OCI-LY3 (cell line): ENCODE results near the gene KLHL34.

Experiments used
- H2AFZ ChIP-seq: fragments of 200-600, 300-600 bp; shearing (Covaris generic); 2 replicates; pipeline ENCODE4 v1.6.0; 2014; ENCODE audit warnings: antibody characterized with exemption, low read depth, low read length
- H3K27ac ChIP-seq: fragments of 200-600, 300-600 bp; sonication (generic); 2 replicates; pipeline ENCODE4 v1.5.1; 2014; ENCODE audit warnings: mild to moderate bottlenecking, low read length, moderate library complexity, mixed read lengths
- H3K27me3 ChIP-seq: fragments of 200-600, 300-600 bp; sonication (generic); 2 replicates; pipeline ENCODE4 v1.6.1; 2014; ENCODE audit warnings: low read depth, low read length, mixed read lengths
- H3K36me3 ChIP-seq: fragments of 200-600, 300-600 bp; sonication (generic); replicated peaks from 2 replicates; pipeline ENCODE3; 2014; ENCODE audit warnings: low read depth, low read length, mixed read lengths
- H3K4me1 ChIP-seq: fragments of 300-600, 200-600 bp; sonication (generic); 2 replicates; pipeline ENCODE4 v1.6.1; 2014; ENCODE audit warnings: low read length, mixed read lengths
- H3K4me2 ChIP-seq: fragments of 200-600, 300-600 bp; sonication (generic); 2 replicates; pipeline ENCODE4 v1.6.1; 2014; ENCODE audit warnings: low read length, mixed read lengths
- H3K4me3 ChIP-seq: fragments of 300-600, 200-600 bp; sonication (generic); 2 replicates; pipeline ENCODE4 v1.5.1; 2014; ENCODE audit warnings: antibody characterized with exemption, mild to moderate bottlenecking, low read length, moderate library complexity
- H3K79me2 ChIP-seq: fragments of 300-600, 200-600 bp; shearing (Covaris generic); 2 replicates; pipeline ENCODE4 v1.6.1; 2014; ENCODE audit warnings: mild to moderate bottlenecking, low read length, mixed read lengths
- H3K9ac ChIP-seq: fragments of 300-600, 200-600 bp; shearing (Covaris generic); 2 replicates; pipeline ENCODE4 v1.6.0; 2014; ENCODE audit warnings: mild to moderate bottlenecking, low read length, moderate library complexity
- H3K9me3 ChIP-seq: fragments of 200-600, 300-600 bp; shearing (Covaris generic); 2 replicates; pipeline ENCODE4 v1.6.1; 2014; ENCODE audit warnings: low read length, mixed read lengths; ENCODE audit not compliant: insufficient read depth
- H4K20me1 ChIP-seq: fragments of 200-600, 300-600 bp; sonication (generic); 2 replicates; pipeline ENCODE4 v1.6.1; 2016; ENCODE audit warnings: low read length, mixed read lengths; ENCODE audit not compliant: insufficient read depth
- EZH2phosphoT487 ChIP-seq: fragments of 200-600 bp; shearing (Covaris generic); IDR thresholded peaks from 2 replicates; pipeline ENCODE4 v1.6.1; 2018; ENCODE audit warnings: antibody characterized with exemption, mixed run types, low read depth
- TF ChIP-seq, protein P1 (sequence below): fragments of 200-600, 300-600 bp; sonication (generic); IDR thresholded peaks from 2 replicates; pipeline ENCODE4 v1.5.1; 2014; ENCODE audit warnings: antibody characterized with exemption, low read length, low read depth

Gene KLHL34

DNA sequence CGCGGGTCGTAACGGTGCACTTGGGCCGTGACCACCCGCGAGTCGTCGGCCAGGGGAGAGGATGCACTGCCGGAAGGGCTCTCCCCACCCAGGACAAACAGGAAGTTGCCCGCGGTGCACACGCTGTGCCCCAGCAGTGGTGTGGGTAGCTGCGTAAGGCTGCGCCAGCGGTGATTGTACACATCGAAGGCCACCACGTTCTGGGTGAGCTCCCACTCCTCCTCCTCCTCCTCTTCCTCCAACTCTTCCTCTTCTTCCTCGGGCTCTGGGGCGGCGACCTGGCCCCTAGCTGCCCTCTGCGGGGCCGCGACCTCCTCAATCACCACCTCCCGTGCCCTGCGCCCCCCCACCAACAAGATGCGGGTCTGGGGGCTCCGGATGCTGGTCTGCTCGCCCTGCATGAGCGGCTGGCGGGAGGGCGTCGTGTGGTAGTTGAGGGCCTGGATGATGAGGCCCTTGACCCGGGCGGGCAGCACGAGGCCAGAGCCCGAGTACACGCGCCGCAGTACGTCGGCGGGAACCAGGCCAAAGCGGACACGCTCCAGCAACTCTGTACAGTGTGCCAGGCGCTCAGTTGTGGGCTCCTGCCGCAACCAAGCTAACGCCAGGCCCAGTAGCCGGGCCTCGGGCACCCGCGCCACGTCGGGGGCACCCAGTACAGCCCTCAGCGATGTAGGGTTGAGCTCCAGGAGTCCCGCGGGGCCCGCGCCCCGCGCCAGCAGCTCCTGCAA is 1.4 kb downstream of the KLHL34 start:
- no peaks in the 10 kb centered on the region for H3K27me3 ChIP-seq
- no peak overlapping the region for H3K4me3 ChIP-seq

DNA sequence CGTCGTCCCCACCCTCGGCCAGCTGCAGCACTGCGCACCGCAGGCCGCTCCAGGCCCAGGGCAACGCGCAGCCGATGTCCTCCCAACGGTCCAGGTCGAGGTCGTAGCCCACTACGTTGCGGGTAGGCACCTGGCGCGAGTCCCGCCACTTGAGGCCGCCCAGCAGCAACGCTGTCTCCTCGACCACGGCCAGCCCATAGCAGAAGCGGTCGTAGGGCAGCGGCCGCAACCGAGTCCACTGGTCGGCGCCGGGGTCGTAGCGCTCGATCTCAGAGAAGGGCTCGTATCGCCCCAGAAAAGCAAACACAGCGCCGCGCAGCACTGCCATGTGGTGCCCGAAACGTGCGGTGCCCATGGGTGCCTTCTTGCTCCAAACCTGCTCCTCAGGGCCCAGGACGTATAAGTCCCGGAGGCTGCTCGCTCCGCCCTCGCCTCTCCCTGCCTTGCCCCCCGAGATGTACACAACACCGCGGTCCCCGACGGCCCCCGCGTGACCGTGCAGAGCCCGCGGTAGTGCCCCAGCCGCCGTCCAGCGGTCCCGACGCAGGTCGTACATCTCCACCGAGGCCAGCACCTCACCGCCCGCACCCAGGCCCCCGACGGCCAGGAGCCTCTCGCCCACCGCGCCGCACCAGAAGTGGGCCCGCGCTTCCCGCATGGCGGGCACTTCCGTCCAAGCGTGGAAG is 2.1 kb downstream of the KLHL34 start:
- H3K9me3 ChIP-seq: no peaks in the 10 kb centered on the region
- no peak overlapping the region for H3K4me3 ChIP-seq
- no peaks in the 10 kb centered on the region for H3K4me1 ChIP-seq
- H3K27me3 ChIP-seq: no peaks in the 10 kb centered on the region
- H3K36me3 ChIP-seq: peaks cover 6% of the 10 kb centered on the region
- no peak overlapping the region for H2AFZ ChIP-seq
- no peak overlapping the region for H3K27ac ChIP-seq
- H3K4me2 ChIP-seq: no peak overlapping the region
- H3K9ac ChIP-seq: no peak overlapping the region
- no peaks in the 10 kb centered on the region for H4K20me1 ChIP-seq
- no peaks in the 10 kb centered on the region for H3K79me2 ChIP-seq
- TF ChIP-seq, protein P1, sequence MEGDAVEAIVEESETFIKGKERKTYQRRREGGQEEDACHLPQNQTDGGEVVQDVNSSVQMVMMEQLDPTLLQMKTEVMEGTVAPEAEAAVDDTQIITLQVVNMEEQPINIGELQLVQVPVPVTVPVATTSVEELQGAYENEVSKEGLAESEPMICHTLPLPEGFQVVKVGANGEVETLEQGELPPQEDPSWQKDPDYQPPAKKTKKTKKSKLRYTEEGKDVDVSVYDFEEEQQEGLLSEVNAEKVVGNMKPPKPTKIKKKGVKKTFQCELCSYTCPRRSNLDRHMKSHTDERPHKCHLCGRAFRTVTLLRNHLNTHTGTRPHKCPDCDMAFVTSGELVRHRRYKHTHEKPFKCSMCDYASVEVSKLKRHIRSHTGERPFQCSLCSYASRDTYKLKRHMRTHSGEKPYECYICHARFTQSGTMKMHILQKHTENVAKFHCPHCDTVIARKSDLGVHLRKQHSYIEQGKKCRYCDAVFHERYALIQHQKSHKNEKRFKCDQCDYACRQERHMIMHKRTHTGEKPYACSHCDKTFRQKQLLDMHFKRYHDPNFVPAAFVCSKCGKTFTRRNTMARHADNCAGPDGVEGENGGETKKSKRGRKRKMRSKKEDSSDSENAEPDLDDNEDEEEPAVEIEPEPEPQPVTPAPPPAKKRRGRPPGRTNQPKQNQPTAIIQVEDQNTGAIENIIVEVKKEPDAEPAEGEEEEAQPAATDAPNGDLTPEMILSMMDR: no peak
- no peak for TF ChIP-seq EZH2phosphoT487

More for the DNA sequence above, 1.4 kb downstream of the KLHL34 start:
- TF ChIP-seq, protein P1: no peak
- TF ChIP-seq EZH2phosphoT487: no peak
- H3K9me3 ChIP-seq: no peaks in the 10 kb centered on the region
- H3K27ac ChIP-seq: no peak overlapping the region
- no peak overlapping the region for H3K9ac ChIP-seq
- no peaks in the 10 kb centered on the region for H3K79me2 ChIP-seq
- no peak overlapping the region for H2AFZ ChIP-seq
- H4K20me1 ChIP-seq: no peaks in the 10 kb centered on the region
- H3K4me2 ChIP-seq: no peak overlapping the region
- no peaks in the 10 kb centered on the region for H3K4me1 ChIP-seq
- peaks cover 6% of the 10 kb centered on the region for H3K36me3 ChIP-seq

GRCh38 chrX:21645886-21646285 is 12.2 kb downstream of the KLHL34 start:
- Histone ChIP-seq H3K4me3 (no peak overlapping the region), H3K36me3 (no peaks in the 10 kb centered on the region), H4K20me1 (no peaks in the 10 kb centered on the region), H3K9me3 (no peaks in the 10 kb centered on the region), H3K79me2 (no peaks in the 10 kb centered on the region), H3K4me2 (no peak overlapping the region), H3K4me1 (no peaks in the 10 kb centered on the region), H3K9ac (no peak overlapping the region), H2AFZ (no peak overlapping the region), H3K27ac (no peak overlapping the region), H3K27me3 (no peaks in the 10 kb centered on the region)
- no peak for TF ChIP-seq EZH2phosphoT487
- TF ChIP-seq, protein P1: no peak

- Histone ChIP-seq H2AFZ (no peak overlapping the region), H3K36me3 (no peaks in the 10 kb centered on the region), H3K4me1 (no peaks in the 10 kb centered on the region), H3K9ac (no peak overlapping the region), H3K4me3 (no peak overlapping the region), H3K79me2 (no peaks in the 10 kb centered on the region), H3K9me3 (no peaks in the 10 kb centered on the region), H3K27ac (no peak overlapping the region), H3K27me3 (no peaks in the 10 kb centered on the region), H3K4me2 (no peak overlapping the region), H4K20me1 (no peaks in the 10 kb centered on the region)
- TF ChIP-seq EZH2phosphoT487: no peak
- TF ChIP-seq, protein P1: no peak
Measured at GRCh38 chrX:21645431-21645830, 12.7 kb downstream of the KLHL34 start.
